ENCODE data around the gene STAG2.

DNA sequence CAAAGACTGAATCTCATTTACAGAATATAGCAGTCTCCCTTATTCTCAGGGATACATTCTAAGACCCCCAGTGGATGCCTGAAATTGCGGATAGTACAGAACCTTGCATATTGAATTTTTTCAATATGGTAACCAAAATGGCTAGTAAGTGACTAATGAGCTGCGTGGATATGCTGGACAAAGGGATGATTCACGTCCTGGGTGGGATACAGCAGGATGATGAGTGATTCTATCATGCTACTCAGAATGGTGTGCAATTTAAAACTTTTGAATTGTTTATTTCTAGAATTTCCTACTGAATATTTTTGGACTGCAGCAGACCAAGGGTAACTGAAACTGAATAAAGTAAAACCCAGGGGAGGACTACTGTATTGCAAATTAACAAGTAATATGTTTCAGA, 66.7 kb downstream of the STAG2 start:
- TF ChIP-seq CTCF (IDR thresholded peaks at IDR 0.05) (no peak), POLR2A (IDR thresholded peaks at IDR 0.05) (no peak), EP300 (IDR thresholded peaks at IDR 0.05) (no peak), POLR2AphosphoS5 (IDR thresholded peaks at IDR 0.05) (no peak)

Measured in sigmoid colon (tissue), 4 donors.